ENCODE results near the gene PEA15.

DNA sequence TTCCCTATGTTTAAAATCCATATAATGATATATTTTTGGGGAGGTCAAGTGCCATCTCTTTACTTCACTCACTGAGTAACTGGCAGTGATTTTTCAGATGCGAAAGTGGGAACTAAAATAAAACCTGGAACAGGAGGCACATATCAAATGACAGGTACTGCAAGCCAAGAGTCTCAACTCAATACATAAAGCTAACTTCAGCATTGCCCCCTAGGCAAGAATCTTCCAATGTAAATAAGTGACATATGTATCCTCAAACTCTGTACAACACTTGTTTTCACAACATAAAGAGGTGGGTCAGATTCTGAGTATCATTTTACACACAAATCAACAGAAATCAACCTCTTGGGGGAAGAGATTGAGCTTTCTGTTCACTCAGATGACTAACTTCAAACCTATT is 39.0 kb downstream of the PEA15 start:
- TF ChIP-seq, protein P1, sequence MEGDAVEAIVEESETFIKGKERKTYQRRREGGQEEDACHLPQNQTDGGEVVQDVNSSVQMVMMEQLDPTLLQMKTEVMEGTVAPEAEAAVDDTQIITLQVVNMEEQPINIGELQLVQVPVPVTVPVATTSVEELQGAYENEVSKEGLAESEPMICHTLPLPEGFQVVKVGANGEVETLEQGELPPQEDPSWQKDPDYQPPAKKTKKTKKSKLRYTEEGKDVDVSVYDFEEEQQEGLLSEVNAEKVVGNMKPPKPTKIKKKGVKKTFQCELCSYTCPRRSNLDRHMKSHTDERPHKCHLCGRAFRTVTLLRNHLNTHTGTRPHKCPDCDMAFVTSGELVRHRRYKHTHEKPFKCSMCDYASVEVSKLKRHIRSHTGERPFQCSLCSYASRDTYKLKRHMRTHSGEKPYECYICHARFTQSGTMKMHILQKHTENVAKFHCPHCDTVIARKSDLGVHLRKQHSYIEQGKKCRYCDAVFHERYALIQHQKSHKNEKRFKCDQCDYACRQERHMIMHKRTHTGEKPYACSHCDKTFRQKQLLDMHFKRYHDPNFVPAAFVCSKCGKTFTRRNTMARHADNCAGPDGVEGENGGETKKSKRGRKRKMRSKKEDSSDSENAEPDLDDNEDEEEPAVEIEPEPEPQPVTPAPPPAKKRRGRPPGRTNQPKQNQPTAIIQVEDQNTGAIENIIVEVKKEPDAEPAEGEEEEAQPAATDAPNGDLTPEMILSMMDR (IDR thresholded peaks at IDR 0.05): no peak
- TF ChIP-seq, protein P2, sequence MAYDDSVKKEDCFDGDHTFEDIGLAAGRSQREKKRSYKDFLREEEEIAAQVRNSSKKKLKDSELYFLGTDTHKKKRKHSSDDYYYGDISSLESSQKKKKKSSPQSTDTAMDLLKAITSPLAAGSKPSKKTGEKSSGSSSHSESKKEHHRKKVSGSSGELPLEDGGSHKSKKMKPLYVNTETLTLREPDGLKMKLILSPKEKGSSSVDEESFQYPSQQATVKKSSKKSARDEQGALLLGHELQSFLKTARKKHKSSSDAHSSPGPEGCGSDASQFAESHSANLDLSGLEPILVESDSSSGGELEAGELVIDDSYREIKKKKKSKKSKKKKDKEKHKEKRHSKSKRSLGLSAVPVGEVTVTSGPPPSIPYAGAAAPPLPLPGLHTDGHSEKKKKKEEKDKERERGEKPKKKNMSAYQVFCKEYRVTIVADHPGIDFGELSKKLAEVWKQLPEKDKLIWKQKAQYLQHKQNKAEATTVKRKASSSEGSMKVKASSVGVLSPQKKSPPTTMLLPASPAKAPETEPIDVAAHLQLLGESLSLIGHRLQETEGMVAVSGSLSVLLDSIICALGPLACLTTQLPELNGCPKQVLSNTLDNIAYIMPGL (CRISPR knock-in tag; IDR thresholded peaks at IDR 0.05): no peak
